Measurements from ENCODE around the gene IL2RG.

Gene IL2RG

DNA sequence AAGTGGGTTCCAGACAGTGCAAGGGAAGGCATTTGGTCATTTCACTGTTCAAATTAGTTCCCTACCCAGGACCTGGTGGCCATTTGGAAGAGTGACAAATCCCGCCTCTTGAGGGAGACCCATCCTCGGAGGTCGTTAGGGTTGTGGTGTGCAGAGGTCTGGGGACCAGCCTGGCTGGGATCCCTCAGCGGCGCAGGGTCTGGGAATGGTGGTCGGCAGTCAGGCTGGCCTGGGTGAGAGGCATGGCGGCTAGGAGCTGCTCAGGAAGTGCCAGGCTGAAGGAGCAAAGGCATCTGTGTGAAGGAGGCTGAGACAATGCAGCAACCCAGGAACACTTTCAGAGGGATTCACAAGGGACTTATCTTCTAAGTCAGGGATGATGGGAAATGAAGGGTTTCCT lies 40.0 kb upstream of the IL2RG start:
- no peak for TF ChIP-seq CTCF (conservative IDR thresholded peaks at IDR 0.05; ENCODE audit: low read depth)
- no peak for DNase-seq (ENCODE audit: low spot score)
- ChIA-PET POLR2A (ENCODE audit: low non-redundant PET) (no interaction called here), CTCF (interaction anchor here (0.7 kb wide), 1 partner anchor 77 kb away, joined by 5 read pairs; no protein-coding TSS in a partner anchor)
- no peak overlapping the region for H3K27ac ChIP-seq

DNA sequence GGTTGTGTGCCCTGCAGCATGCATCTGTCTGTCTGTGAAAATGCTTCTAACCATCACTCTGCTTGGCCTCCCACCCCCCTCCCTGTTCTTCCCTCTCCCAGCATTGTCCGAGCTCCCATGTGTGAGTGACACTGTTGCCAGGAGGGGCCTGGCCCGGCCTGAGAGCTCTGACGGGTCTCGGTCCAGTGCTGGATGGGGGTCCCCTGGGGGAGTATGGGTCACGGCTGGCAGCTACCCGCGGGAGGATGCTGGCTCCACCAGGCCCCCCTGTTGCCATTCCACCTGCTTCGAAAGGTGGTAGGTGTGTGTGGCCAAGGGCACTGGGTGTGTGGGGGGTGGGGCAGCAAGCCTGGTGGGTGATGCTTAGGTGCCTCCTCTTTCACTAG lies 36.9 kb upstream of the IL2RG start:
- ChIA-PET CTCF (interaction anchor here (0.8 kb wide), 1 partner anchor 20 kb away, joined by 4 read pairs; no protein-coding TSS in a partner anchor), POLR2A (ENCODE audit: low non-redundant PET) (no interaction called here)
- no peak overlapping the region for H3K27ac ChIP-seq
- DNase-seq (ENCODE audit: low spot score), result no peak
- TF ChIP-seq CTCF (conservative IDR thresholded peaks at IDR 0.05; ENCODE audit: low read depth), result no peak

GRCh38 chrX:71147496-71148277 lies 36.3 kb upstream of the IL2RG start:
- no peak for DNase-seq (ENCODE audit: low spot score)
- CTCF ChIA-PET, result no interaction called here

GRCh38 chrX:71144651-71145050 lies 33.3 kb upstream of the IL2RG start, which contains the start of gene NLGN3:
Gene NLGN3 (plus strand): TSS chrX:71144841. CDS start chrX:71147750, 2,909 bp downstream.
- no peak within 1 kb of the TSS for H3K27ac ChIP-seq
- ChIA-PET POLR2A (ENCODE audit: low non-redundant PET) (no interaction called here), CTCF (no interaction called here)
- no peak for TF ChIP-seq CTCF (conservative IDR thresholded peaks at IDR 0.05; ENCODE audit: low read depth)
- no peak for DNase-seq (ENCODE audit: low spot score)

More at GRCh38 chrX:71147496-71148277, 36.3 kb upstream of the IL2RG start:
- POLR2A ChIA-PET (ENCODE audit: low non-redundant PET), result no interaction called here
- no peak for TF ChIP-seq CTCF (conservative IDR thresholded peaks at IDR 0.05; ENCODE audit: low read depth)
- no peak overlapping the region for H3K27ac ChIP-seq

DNA sequence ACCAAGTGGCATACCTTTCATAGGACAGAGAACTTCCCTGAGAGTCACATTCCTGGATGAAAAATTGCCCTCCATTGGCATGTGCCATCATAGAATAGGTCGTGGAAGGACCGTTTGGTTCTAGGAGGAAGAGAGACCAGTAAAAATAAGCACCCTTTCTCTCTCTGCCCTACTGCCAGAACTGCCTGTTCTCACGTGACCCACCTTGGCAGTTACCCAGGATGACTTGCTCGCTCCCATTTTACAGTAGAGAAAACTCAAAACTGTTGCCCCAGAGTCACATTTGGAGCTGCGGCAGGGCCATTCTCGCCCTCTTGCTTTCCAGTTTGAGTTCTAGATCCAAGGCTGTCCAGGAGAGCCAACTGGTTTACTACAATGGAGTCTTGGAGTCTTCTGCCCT lies 32.1 kb upstream of the IL2RG start:
- H3K27ac ChIP-seq, result no peak overlapping the region
- DNase-seq (ENCODE audit: low spot score), result no peak
- ChIA-PET CTCF (no interaction called here), POLR2A (ENCODE audit: low non-redundant PET) (no interaction called here)
- no peak for TF ChIP-seq CTCF (conservative IDR thresholded peaks at IDR 0.05; ENCODE audit: low read depth)

- ChIA-PET POLR2A (ENCODE audit: low non-redundant PET) (no interaction called here), CTCF (no interaction called here)
- DNase-seq (ENCODE audit: low spot score), result no peak
- H3K27ac ChIP-seq, result no peak overlapping the region
- TF ChIP-seq CTCF (conservative IDR thresholded peaks at IDR 0.05; ENCODE audit: low read depth), result no peak
Observed at GRCh38 chrX:71140440-71140839, 29.1 kb upstream of the IL2RG start.
